ENCODE data around the gene TIPIN.

DNA sequence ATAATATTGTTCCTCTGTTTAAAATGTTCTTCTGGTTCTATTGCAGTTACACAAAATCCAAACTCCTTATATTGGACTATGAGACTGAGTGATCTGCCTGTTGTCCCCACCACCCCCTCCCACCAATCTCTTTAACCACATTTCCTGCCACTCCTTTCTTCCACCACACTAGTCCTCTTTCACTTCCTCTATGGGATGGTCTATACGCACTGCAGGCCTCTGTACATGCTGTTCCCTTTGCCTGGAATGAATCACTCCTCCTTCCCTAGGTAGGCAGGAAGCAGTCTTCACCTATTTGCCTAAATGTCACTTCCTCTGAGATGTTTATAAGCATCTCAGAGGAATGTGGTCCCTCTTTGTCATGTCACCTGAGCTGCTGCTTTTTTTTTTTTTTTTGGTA, 34.2 kb upstream of the TIPIN start:
- TF ChIP-seq, protein P1, sequence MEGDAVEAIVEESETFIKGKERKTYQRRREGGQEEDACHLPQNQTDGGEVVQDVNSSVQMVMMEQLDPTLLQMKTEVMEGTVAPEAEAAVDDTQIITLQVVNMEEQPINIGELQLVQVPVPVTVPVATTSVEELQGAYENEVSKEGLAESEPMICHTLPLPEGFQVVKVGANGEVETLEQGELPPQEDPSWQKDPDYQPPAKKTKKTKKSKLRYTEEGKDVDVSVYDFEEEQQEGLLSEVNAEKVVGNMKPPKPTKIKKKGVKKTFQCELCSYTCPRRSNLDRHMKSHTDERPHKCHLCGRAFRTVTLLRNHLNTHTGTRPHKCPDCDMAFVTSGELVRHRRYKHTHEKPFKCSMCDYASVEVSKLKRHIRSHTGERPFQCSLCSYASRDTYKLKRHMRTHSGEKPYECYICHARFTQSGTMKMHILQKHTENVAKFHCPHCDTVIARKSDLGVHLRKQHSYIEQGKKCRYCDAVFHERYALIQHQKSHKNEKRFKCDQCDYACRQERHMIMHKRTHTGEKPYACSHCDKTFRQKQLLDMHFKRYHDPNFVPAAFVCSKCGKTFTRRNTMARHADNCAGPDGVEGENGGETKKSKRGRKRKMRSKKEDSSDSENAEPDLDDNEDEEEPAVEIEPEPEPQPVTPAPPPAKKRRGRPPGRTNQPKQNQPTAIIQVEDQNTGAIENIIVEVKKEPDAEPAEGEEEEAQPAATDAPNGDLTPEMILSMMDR (conservative IDR thresholded peaks at IDR 0.05; ENCODE audit: low read depth, low read length), result no peak
- TF ChIP-seq EZH2 (IDR thresholded peaks at IDR 0.05; ENCODE audit: low read length, unreplicated experiment), result no peak
- TF ChIP-seq EZH2phosphoT487 (IDR thresholded peaks at IDR 0.05; ENCODE audit: borderline replicate concordance, low read length), result no peak

Measured in PC-3 (cell line).